Activated T-helper 1 cell treated with anti-CD3 and anti-CD28 coated beads, Interleukin-2, amount 50 U/mL, for 16 hours (primary cell): ENCODE data around the gene MRFAP1L1.
A peak's percentile ranks its signal among the peaks of the same experiment; 100 is the strongest.

Source experiments
- DNase-seq, 2 donors: peaks; one replicate each; pipeline ENCODE4 v3.0.0-alpha.2; 2020; ENCODE audit warnings: low read depth in 1 of 2, low spot score in 1 of 2

The MRFAP1L1 gene

GRCh38 chr4:6663596-6664393 is 45.9 kb downstream of the MRFAP1L1 start:
- DNase-seq = no peak

- no peak for DNase-seq
Observed at GRCh38 chr4:6662591-6662990, 47.1 kb downstream of the MRFAP1L1 start.

- DNase-seq = no peak
Observed at GRCh38 chr4:6660430-6660829, 49.2 kb downstream of the MRFAP1L1 start.

- DNase-seq = no peak
Observed at GRCh38 chr4:6659897-6660296, 49.8 kb downstream of the MRFAP1L1 start.

- DNase-seq = peak; percentile 21 to 42
Observed at GRCh38 chr4:6658597-6659075, 51.0 kb downstream of the MRFAP1L1 start.

- DNase-seq = no peak
Observed at GRCh38 chr4:6658209-6658595, 51.5 kb downstream of the MRFAP1L1 start.
